CD4-positive, alpha-beta T cell treated with Interleukin-6 at 100 ng/mL for 8 hours (primary cell): ENCODE results near the gene TMEM143.
"Not testable (repeated sequence)": the region's sequence is repeated elsewhere in the genome, so short reads cannot be mapped to it uniquely, and the experiment has no call there.

ENCODE experiments used
- DNase-seq: peaks from one replicate; pipeline ENCODE4 v3.0.0-alpha.2; 2020; ENCODE audit warnings: mixed read lengths, low spot score

TMEM143 gene

DNA sequence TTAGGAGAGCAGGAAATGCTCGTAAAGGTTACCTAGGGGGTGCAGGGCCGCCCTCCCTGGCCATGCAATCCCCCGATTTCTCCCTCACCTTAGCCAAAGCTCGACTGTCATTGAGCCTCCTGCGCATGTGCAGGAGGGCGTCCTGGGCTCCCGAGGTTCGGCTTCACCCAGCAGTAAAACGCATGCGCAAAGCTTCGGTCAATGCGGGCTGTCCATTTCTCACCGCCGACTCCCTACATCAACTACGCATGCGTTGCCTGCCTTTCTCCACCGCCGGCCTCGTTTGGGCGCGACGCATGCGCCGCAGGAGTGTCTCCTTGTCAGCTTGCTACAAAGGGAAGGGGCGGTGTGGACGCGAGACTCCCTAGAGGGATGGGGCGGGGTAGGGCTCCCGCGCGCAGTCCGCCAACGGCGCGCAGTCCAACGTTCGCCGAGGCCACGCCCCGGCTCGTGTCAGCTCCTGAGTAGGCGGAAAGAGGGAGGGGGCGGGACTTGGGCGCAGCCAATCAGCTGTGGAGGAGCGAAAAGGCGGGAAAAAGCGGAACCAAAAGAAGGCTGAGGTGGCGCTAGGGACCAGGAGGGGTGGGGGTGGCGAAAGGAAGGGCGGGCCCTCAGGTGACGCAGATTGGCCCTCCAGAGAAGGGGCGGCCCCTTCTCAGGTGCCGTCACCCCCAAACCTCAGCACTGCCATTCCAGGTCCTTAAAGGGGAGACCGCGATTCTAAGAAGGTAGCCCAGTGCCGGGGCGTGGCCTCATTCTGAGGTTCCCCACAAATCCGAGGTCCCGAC lies at the start of gene TMEM143, which contains the start of gene SYNGR4:
Gene TMEM143 (minus strand): TSS at position 131 of the 788 bp plus-strand sequence. CDS start 20 bp downstream, at position 111.
Gene SYNGR4 (plus strand): TSS at position 558 of the 788 bp plus-strand sequence. CDS start 1,476 bp downstream, outside the sequence.
- peak; percentile 100 for DNase-seq

- no peak for DNase-seq
Measured at GRCh38 chr19:48405850-48406249, 42.1 kb upstream of the TMEM143 start.

DNA sequence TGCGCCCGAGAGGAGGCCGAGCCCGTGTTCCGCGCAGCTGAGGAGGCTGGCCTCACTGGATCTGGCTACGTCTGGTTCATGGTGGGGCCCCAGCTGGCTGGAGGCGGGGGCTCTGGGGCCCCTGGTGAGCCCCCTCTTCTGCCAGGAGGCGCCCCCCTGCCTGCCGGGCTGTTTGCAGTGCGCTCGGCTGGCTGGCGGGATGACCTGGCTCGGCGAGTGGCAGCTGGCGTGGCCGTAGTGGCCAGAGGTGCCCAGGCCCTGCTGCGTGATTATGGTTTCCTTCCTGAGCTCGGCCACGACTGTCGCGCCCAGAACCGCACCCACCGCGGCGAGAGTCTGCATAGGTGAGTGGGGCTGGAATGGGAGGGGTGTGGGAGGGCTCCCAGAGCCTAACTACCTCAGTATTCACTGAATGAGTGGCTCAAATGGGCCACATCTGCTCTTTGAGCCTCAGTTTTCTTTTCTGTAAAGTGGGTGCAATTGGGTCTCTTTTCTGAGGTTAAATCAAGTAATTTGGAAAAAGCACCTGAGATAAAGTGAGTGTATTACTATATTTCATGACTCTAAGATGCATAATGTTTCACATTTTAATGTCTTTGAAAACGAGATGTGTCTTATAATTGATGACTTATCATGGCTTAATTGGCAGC lies 41.4 kb upstream of the TMEM143 start:
- DNase-seq, result no peak

GRCh38 chr19:48403606-48404005 lies 39.9 kb upstream of the TMEM143 start:
- DNase-seq, result peak; percentile 51

- no peak for DNase-seq
Measured at GRCh38 chr19:48401287-48401686, 37.5 kb upstream of the TMEM143 start.

DNA sequence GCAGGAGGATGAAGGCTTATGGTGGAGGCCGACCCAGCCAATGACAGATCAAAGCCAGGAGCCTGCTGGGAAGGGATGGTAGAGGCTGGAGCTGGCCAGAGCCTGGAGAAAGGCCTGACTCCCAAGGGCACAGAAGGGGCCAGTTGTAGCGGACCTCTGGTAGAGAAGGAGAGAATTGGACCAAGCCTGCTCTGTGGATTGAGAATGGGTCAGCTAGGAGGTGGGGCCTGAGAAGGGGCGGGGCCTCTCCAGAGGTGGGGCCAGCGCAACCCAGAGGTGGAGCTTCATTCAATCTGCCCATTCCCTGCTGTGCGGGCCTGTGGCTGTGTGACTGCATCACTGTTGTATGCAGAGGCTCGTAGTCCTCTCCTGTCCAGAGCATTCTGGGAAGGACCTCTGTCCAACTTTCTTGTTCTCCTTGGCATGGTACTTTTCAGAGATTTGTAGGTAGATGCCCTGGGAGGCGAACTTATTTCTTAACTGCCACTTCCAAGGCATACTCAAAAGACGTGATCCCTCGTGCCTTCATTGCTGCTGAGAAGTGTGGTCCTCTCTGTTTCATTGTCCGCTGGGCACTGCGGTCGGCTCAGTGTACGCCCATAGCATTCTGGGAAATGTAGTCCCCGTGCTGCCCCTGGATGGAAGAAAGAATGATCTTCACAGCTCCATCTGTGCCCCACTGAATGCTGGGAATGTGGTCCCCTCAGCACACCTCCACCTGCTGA lies 36.4 kb upstream of the TMEM143 start:
- no peak for DNase-seq

DNA sequence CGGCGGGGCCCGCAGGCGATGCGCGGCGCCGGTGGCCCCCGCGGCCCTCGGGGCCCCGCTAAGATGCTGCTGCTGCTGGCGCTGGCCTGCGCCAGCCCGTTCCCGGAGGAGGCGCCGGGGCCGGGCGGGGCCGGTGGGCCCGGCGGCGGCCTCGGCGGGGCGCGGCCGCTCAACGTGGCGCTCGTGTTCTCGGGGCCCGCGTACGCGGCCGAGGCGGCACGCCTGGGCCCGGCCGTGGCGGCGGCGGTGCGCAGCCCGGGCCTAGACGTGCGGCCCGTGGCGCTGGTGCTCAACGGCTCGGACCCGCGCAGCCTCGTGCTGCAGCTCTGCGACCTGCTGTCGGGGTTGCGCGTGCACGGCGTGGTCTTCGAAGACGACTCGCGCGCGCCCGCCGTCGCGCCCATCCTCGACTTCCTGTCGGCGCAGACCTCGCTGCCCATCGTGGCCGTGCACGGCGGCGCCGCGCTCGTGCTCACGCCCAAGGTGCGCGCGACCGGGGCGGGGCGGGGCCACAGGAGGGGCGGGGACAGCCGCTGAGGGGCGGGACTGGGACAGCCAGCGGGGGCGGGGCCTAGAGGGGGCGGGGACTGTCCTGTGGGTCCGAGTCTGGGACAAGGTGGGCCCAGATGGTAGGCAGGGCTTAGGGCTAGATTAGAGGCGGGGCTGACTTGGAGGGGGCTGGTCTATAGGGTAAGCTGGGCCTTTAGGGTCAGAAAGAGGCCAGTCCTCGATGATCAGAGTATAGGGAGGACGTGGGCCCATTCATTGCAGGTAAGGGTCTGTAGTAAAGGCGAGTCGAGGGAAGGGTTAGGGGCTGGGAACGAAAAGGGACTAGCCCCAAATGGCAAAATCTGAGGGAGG lies 34.9 kb upstream of the TMEM143 start:
- DNase-seq, result peak; percentile 84

- no peak for DNase-seq
Measured at GRCh38 chr19:48398102-48398374, 34.3 kb upstream of the TMEM143 start.

DNA sequence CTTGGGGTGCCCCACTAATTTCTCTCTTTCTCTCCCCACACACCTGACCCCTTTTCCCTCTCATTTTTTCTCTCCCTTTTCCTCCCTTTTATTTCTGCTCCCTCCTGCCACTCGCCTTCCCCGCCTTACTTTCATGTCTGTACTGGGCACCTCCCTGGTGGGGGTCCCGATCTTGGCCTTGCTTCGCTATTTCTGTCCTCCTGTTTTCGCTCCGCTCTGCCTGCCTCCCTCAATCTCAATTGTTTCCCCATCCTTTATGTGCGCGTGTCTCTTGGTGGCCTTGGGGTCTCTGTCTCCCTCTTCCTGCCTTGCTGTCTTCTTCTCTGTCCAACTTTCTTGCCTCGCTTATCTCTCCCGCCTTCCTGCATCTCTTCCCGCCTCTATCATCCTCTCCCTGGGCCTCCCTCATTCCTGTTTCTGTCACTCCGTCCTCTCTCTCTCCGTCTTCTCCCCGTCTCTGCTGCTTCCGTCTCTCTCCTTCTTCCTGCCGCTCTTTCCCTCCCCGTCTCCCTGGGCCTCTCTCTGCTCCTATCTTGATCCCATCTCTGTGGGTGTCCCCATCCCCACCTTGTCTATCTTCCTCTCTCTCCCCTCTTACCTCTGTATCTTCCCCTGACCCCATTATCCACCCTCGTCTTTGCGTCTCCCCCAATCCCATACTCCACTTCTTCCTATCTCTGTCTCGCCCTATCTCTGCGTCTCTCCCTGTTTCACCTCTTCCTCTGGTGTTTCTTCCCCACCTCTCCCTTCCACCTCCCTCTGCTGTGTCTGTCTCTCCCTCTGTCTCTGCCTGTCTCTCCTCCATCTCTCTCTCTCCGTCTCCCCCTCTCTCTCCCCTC lies 33.7 kb upstream of the TMEM143 start:
- DNase-seq, result no peak

GRCh38 chr19:48396824-48397176 lies 33.1 kb upstream of the TMEM143 start:
- DNase-seq, result no peak

GRCh38 chr19:48396016-48396823 lies 32.5 kb upstream of the TMEM143 start:
- DNase-seq, result no peak

- no peak for DNase-seq
Measured at GRCh38 chr19:48395499-48395898, 31.8 kb upstream of the TMEM143 start.

- no peak for DNase-seq
Measured at GRCh38 chr19:48395170-48395455, 31.4 kb upstream of the TMEM143 start.

DNA sequence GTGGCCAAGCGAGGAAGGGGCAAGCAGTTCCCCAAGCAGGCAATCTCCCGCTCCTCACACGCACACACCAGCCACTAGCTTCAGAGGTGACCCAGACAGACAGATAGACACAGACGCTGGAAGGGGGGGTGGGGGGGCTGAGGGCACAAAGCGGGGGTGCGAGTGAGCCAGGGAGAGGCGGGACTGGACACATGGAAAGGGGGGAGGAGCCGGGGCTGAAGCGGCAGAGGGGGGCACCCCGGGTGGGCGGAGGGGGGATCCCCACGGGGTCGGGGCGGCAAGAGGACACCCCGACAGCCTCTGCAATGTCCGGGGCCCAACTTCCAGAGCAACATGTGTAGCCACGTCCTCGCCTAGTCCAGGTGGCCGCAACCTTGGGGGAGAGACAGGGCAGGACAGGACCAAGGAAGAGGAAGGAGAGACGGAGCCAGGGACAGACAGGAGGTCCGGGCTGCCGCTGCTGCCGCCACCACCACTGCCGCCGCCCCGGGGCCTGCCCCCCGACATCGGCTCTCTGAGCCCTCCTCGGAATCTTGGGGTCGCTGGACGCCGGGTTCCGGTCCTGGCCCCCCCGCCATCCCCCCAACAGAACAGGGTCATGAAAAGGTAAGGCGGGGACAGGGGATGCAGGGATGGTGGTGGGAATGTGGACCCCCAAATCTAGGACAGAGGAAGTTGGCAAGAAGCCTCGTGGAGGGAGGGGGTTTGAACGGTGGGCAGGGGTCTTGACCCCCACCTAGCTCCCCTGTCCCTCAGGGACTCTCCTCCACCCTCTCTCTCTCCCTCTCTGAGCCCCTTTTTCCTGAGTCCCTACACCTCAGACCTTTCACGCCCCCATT lies 30.8 kb upstream of the TMEM143 start:
- no peak for DNase-seq

DNA sequence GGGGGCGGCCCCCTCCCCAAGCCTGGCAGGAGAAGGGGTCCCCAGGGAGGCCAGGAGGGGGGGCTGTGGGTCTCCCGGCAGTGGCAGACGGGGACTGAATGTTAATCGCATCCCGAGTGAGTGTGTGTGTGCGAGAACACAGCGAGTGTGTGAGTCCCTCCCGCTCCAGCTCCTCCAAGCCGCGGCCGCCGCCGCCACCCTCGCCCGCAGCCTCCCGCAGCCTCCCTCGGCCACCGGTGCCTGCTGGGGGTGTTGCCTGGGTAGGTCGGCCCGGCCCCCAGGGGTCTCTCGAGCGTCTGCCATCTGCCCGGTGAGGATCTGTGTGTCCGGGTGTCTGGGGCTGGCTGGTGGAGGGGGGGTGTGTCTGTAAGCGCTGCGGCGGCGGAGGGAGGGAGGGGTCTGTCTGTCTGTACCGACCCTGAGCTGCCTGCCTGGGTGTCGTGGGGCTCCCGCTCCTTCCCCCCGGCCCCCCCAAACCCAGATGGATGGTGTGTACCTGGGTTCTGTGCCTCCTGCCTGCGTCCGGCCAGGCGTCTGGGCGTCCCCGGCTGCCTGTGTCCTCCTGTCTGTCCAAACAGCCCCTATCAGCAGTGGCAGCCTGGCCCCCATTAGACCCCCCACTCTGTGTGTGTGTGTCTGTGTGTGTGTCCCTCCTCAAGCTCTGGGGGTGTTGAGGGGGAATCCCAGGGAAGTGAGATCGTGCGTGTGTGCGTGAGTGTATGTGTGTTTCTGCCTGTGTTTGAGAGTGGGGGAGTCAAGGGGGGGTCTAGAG lies 30.0 kb upstream of the TMEM143 start, which contains the start of gene GRIN2D:
Gene GRIN2D (plus strand): TSS at position 110 of the 772 bp plus-strand sequence. CDS start 4,725 bp downstream, outside the sequence.
- no peak for DNase-seq

- DNase-seq, result no peak
Measured at GRCh38 chr19:48392860-48393558, 29.3 kb upstream of the TMEM143 start.

DNA sequence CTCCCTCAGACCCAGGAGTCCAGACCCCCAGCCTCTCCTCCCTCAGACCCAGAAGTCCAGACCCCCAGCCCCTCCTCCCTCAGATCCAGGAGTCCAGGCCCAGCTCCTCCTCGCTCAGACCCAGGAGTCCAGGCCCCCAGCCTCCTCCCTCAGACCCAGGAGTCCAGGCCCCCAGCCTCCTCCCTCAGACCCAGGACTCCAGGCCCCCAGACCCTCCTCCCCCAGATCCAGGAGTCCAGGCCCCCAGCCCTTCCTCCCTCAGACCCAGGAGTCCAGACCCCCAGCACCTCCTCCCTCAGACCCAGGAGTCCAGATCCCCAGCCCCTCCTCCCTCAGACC lies 28.2 kb upstream of the TMEM143 start:
- DNase-seq, result not testable (repeated sequence)
